HEK293 (cell line): ENCODE results near the gene FAM83D.
A peak's percentile ranks its signal among the peaks of the same experiment; 100 is the strongest.

Experiments used
- AEBP2 ChIP-seq: fragments of 450-650 bp; formaldehyde crosslinking; IDR thresholded peaks from 2 replicates; pipeline ENCODE4 v1.5.1; 2016; ENCODE audit warnings: missing biosample characterization, missing genetic modification characterization, borderline replicate concordance
- HOXD13 ChIP-seq: sonication (generic); formaldehyde crosslinking; IDR thresholded peaks from 2 replicates; pipeline ENCODE4 v1.8.0; 2022; ENCODE audit warnings: missing genetic modification reagents, borderline replicate concordance
- KLF1 ChIP-seq: fragments of 450-650 bp; formaldehyde crosslinking; IDR thresholded peaks from 2 replicates; pipeline ENCODE4 v1.5.1; 2016; ENCODE audit warnings: missing biosample characterization, missing genetic modification characterization
- KLF16 ChIP-seq: fragments of 450-650 bp; formaldehyde crosslinking; IDR thresholded peaks from 2 replicates; pipeline ENCODE4 v1.5.1; 2017; ENCODE audit warnings: missing biosample characterization, missing genetic modification characterization
- PATZ1 ChIP-seq: fragments of 450-650 bp; formaldehyde crosslinking; IDR thresholded peaks from 2 replicates; pipeline ENCODE4 v1.5.1; 2016; ENCODE audit warnings: missing biosample characterization, missing genetic modification characterization
- REST ChIP-seq: fragments of 450-650 bp; formaldehyde crosslinking; IDR thresholded peaks from 2 replicates; pipeline ENCODE4 v1.5.1; 2016; ENCODE audit warnings: missing biosample characterization, missing genetic modification characterization
- SALL2 ChIP-seq: fragments of 450-650 bp; formaldehyde crosslinking; IDR thresholded peaks from 2 replicates; pipeline ENCODE4 v1.5.0; 2017; ENCODE audit warnings: missing biosample characterization, mild to moderate bottlenecking, missing genetic modification characterization, borderline replicate concordance
- SCRT2 ChIP-seq: fragments of 450-650 bp; formaldehyde crosslinking; IDR thresholded peaks from 2 replicates; pipeline ENCODE4 v1.5.1; 2016; ENCODE audit warnings: missing biosample characterization, missing genetic modification characterization
- SP7 ChIP-seq: fragments of 450-650 bp; formaldehyde crosslinking; IDR thresholded peaks from 2 replicates; pipeline ENCODE4 v1.5.1; 2016; ENCODE audit warnings: missing biosample characterization, missing genetic modification characterization
- YY2 ChIP-seq: fragments of 450-650 bp; formaldehyde crosslinking; IDR thresholded peaks from 2 replicates; pipeline ENCODE4 v1.5.1; 2016; ENCODE audit warnings: missing biosample characterization, missing genetic modification characterization
- ZIC2 ChIP-seq: fragments of 450-650 bp; formaldehyde crosslinking; IDR thresholded peaks from 2 replicates; pipeline ENCODE4 v1.5.1; 2016; ENCODE audit warnings: missing biosample characterization, missing genetic modification characterization
- ZNF10 ChIP-seq: fragments of 450-650 bp; formaldehyde crosslinking; IDR thresholded peaks from 2 replicates; pipeline ENCODE4 v1.5.1; 2017; ENCODE audit warnings: missing biosample characterization, missing genetic modification characterization
- ZNF148 ChIP-seq: fragments of 450-650 bp; formaldehyde crosslinking; IDR thresholded peaks from 2 replicates; pipeline ENCODE4 v1.5.0; 2017; ENCODE audit warnings: missing biosample characterization, missing genetic modification characterization, borderline replicate concordance
- ZNF2 ChIP-seq: fragments of 450-650 bp; formaldehyde crosslinking; IDR thresholded peaks from 2 replicates; pipeline ENCODE4 v1.5.1; 2016; ENCODE audit warnings: missing biosample characterization, missing genetic modification characterization
- ZNF202 ChIP-seq: fragments of 450-650 bp; formaldehyde crosslinking; IDR thresholded peaks from 2 replicates; pipeline ENCODE4 v1.5.1; 2016; ENCODE audit warnings: missing biosample characterization, missing genetic modification characterization, borderline replicate concordance
- ZNF266 ChIP-seq: fragments of 450-650 bp; formaldehyde crosslinking; IDR thresholded peaks from 2 replicates; pipeline ENCODE4 v1.5.1; 2016; ENCODE audit warnings: missing biosample characterization, missing genetic modification characterization, low read depth
- ZNF391 ChIP-seq: fragments of 450-650 bp; formaldehyde crosslinking; IDR thresholded peaks from 2 replicates; pipeline ENCODE4 v1.5.1; 2016; ENCODE audit warnings: low read depth, missing biosample characterization, missing genetic modification characterization, borderline replicate concordance
- ZNF514 ChIP-seq: fragments of 450-650 bp; formaldehyde crosslinking; IDR thresholded peaks from 2 replicates; pipeline ENCODE4 v1.5.1; 2016; ENCODE audit warnings: missing biosample characterization, missing genetic modification characterization
- ZNF518A ChIP-seq: fragments of 450-650 bp; formaldehyde crosslinking; conservative IDR thresholded peaks from 2 replicates; pipeline ENCODE4 v1.5.1; 2016; ENCODE audit warnings: low read depth, missing biosample characterization, missing genetic modification characterization
- ZNF596 ChIP-seq: fragments of 450-650 bp; IDR thresholded peaks from 2 replicates; pipeline ENCODE4 v1.5.0; 2018; ENCODE audit warnings: missing biosample characterization, mild to moderate bottlenecking, missing genetic modification characterization, moderate library complexity
- ZNF623 ChIP-seq: fragments of 450-650 bp; formaldehyde crosslinking; IDR thresholded peaks from 2 replicates; pipeline ENCODE4 v1.5.1; 2016; ENCODE audit warnings: missing biosample characterization, missing genetic modification characterization
- ZNF624 ChIP-seq: fragments of 450-650 bp; formaldehyde crosslinking; IDR thresholded peaks from 2 replicates; pipeline ENCODE4 v1.5.1; 2017; ENCODE audit warnings: missing biosample characterization, missing genetic modification characterization
- ZNF629 ChIP-seq: fragments of 450-650 bp; formaldehyde crosslinking; IDR thresholded peaks from 2 replicates; pipeline ENCODE4 v1.5.1; 2017; ENCODE audit warnings: missing biosample characterization, missing genetic modification characterization
- ZNF791 ChIP-seq: fragments of 450-650 bp; formaldehyde crosslinking; IDR thresholded peaks from 2 replicates; pipeline ENCODE4 v1.5.1; 2016; ENCODE audit warnings: missing biosample characterization, missing genetic modification characterization
- ZSCAN16 ChIP-seq: fragments of 450-650 bp; formaldehyde crosslinking; IDR thresholded peaks from 2 replicates; pipeline ENCODE4 v1.5.1; 2016; ENCODE audit warnings: missing biosample characterization, missing genetic modification characterization

The FAM83D gene

GRCh38 chr20:38926142-38926933 is at the start of gene FAM83D (continued):
- TF ChIP-seq ZNF391 (tag by site-specific recombination) = peak; percentile 48; the same call in 1 of the 2 replicates
- TF ChIP-seq ZNF624 = no peak
- no peak for TF ChIP-seq ZNF596 (tag by site-specific recombination)
- TF ChIP-seq ZNF623 (tag by site-specific recombination) = no peak
- no peak for TF ChIP-seq ZSCAN16 (tag by site-specific recombination)
- no peak for TF ChIP-seq ZNF518A
- TF ChIP-seq KLF16 (tag by site-specific recombination) = peak; percentile 54; the same call in 1 of the 2 replicates
- TF ChIP-seq HOXD13 = peak; percentile 63; the same call in 1 of the 2 replicates
- no peak for TF ChIP-seq ZNF791 (tag by site-specific recombination)
- TF ChIP-seq AEBP2 (tag by site-specific recombination) = no peak
- peak; percentile 37; the same call in 1 of the 2 replicates for TF ChIP-seq ZIC2
- TF ChIP-seq ZNF148 (tag by site-specific recombination) = no peak
- peak; percentile 66 for TF ChIP-seq YY2 (tag by site-specific recombination)
- no peak for TF ChIP-seq SALL2 (tag by site-specific recombination)
- no peak for TF ChIP-seq REST (tag by site-specific recombination)
- peak; percentile 79 for TF ChIP-seq SP7 (tag by site-specific recombination)
- TF ChIP-seq KLF1 = no peak; the same call in 1 of the 2 replicates
- no peak for TF ChIP-seq ZNF10 (tag by site-specific recombination)
- TF ChIP-seq ZNF2 (tag by site-specific recombination) = peak; percentile 63; the same call in 1 of the 2 replicates
- TF ChIP-seq SCRT2 (tag by site-specific recombination) = no peak
- no peak for TF ChIP-seq PATZ1 (tag by site-specific recombination)
- peak; percentile 69 for TF ChIP-seq ZNF629
- no peak for TF ChIP-seq ZNF514
- no peak for TF ChIP-seq ZNF266 (tag by site-specific recombination)
- no peak for TF ChIP-seq ZNF202
